ENCODE results near the gene PDIA5.
"Not testable (repeated sequence)": the region's sequence is repeated elsewhere in the genome, so short reads cannot be mapped to it uniquely, and the experiment has no call there.

PDIA5 gene

GRCh38 chr3:123151853-123152420 is 85.1 kb downstream of the PDIA5 start:
- not testable (repeated sequence) for DNase-seq

GRCh38 chr3:123152687-123153086 is 85.9 kb downstream of the PDIA5 start:
- no peak for DNase-seq

GRCh38 chr3:123153125-123154019 is 86.5 kb downstream of the PDIA5 start:
- DNase-seq, result no peak

GRCh38 chr3:123154020-123154985 is 87.5 kb downstream of the PDIA5 start:
- no peak for DNase-seq

- no peak for DNase-seq
These were observed 88.7 kb downstream of the PDIA5 start for GRCh38 chr3:123155471-123156011.

- no peak for DNase-seq
These were observed 89.6 kb downstream of the PDIA5 start for GRCh38 chr3:123156276-123156995.

GRCh38 chr3:123157209-123157597 is 90.4 kb downstream of the PDIA5 start:
- no peak for DNase-seq

- DNase-seq, result no peak
These were observed 90.9 kb downstream of the PDIA5 start for GRCh38 chr3:123157598-123158287.

- DNase-seq, result no peak
These were observed 91.5 kb downstream of the PDIA5 start for GRCh38 chr3:123158330-123158729.

- DNase-seq, result no peak
These were observed 92.1 kb downstream of the PDIA5 start for GRCh38 chr3:123158899-123159390.

GRCh38 chr3:123159926-123160635 is 93.3 kb downstream of the PDIA5 start:
- no peak for DNase-seq

- DNase-seq, result no peak
These were observed 94.3 kb downstream of the PDIA5 start for GRCh38 chr3:123161167-123161566.

GRCh38 chr3:123163141-123163540 is 96.3 kb downstream of the PDIA5 start:
- DNase-seq, result no peak

GRCh38 chr3:123165163-123165562 is 98.3 kb downstream of the PDIA5 start:
- DNase-seq, result no peak

GRCh38 chr3:123167686-123168085 is 100.9 kb downstream of the PDIA5 start:
- no peak for DNase-seq

- no peak for DNase-seq
These were observed 101.3 kb downstream of the PDIA5 start for GRCh38 chr3:123168122-123168521.

- no peak for DNase-seq
These were observed 101.8 kb downstream of the PDIA5 start for GRCh38 chr3:123168605-123169004.

GRCh38 chr3:123169492-123169929 is 102.7 kb downstream of the PDIA5 start:
- DNase-seq, result no peak

GRCh38 chr3:123169930-123170329 is 103.1 kb downstream of the PDIA5 start:
- no peak for DNase-seq

GRCh38 chr3:123180791-123181190 is 114.0 kb downstream of the PDIA5 start:
- no peak for DNase-seq

- DNase-seq, result no peak
These were observed 119.9 kb downstream of the PDIA5 start for GRCh38 chr3:123186695-123187094.

Data from NCI-H526 treated with DMSO at 0.1 percent for 48 hours (cell line).